ENCODE data around the gene YARS1. TPM values are rescaled to one million over a fixed set of nuclear protein-coding genes. Genes with fewer than 3 reads are reported as not detected.

Gene YARS1
- total RNA-seq (2014; rRNA removed; shearing (Covaris generic)) (125 and 135 TPM in 2 replicates), polyA plus RNA-seq (2016; fragmentation: Nextera tagmentation; extraction: Ambion mirVana) (179 and 185 TPM in 2 replicates)

GRCh38 chr1:32817159-32817814, at the start of gene YARS1, which contains the start of gene S100PBP:
Gene YARS1 (minus strand): TSS chr1:32817358. CDS start chr1:32817244, 114 bp downstream.
Gene S100PBP (plus strand): TSS chr1:32817653. CDS start chr1:32826100, 8,447 bp downstream.
- Histone ChIP-seq H3F3A (ENCODE audit: insufficient read depth) (peaks cover 20% of the 10 kb centered on the region), H3K4me3 (peak within 1 kb of the TSS; percentile 87), H3K4me2 (ENCODE audit: unreplicated experiment) (peak within 1 kb of the TSS; percentile 100), H4K20me1 (ENCODE audit: insufficient read depth) (no peaks in the 10 kb centered on the region; the same call in 1 of the 2 replicates), H2AFZ (peak within 1 kb of the TSS; percentile 86), H3K9ac (peak within 1 kb of the TSS; percentile 97), H3K27ac (peak within 1 kb of the TSS; percentile 94), H3K4me1 (ENCODE audit: insufficient read depth) (peaks cover 28% of the 10 kb centered on the region), H3K9me3 (ENCODE audit: low read depth) (no peaks in the 10 kb centered on the region), H3K36me3 (ENCODE audit: low read depth) (no peaks in the 10 kb centered on the region; the same call in 1 of the 2 replicates), H3K27me3 (replicated peaks; ENCODE audit: insufficient read depth) (no peaks in the 10 kb centered on the region), H3K79me2 (ENCODE audit: insufficient read depth) (peaks cover 94% of the 10 kb centered on the region), H3K9me2 (ENCODE audit: insufficient read depth) (no peaks in the 10 kb centered on the region)
- WGBS, 2 experiments (ENCODE audit: low coverage in 1 of 2, low lambda C conversion rate in 2 of 2, missing lambda C conversion rate in 2 of 2) = 0 to 2% methylated on average over 29 to 55 of the region's 55 CpGs
- in situ Hi-C loops (cut with MboI) = no loop called here
- TF ChIP-seq EZH2phosphoT487 (IDR thresholded peaks at IDR 0.05; ENCODE audit: insufficient read depth, low read depth) (no peak), EZH2 (IDR thresholded peaks at IDR 0.05; ENCODE audit: insufficient read depth, poor library complexity, severe bottlenecking) (no peak)
- peak; percentile 99 for DNase-seq

GRCh38 chr1:32865639-32866405, 48.7 kb upstream of the YARS1 start:
- Histone ChIP-seq H3K9ac (no peak overlapping the region), H3K4me1 (ENCODE audit: insufficient read depth) (peaks cover 6% of the 10 kb centered on the region; the same call in 1 of the 2 replicates), H3K4me3 (no peak overlapping the region), H3K9me2 (ENCODE audit: insufficient read depth) (no peaks in the 10 kb centered on the region), H3K9me3 (ENCODE audit: low read depth) (no peaks in the 10 kb centered on the region), H3F3A (ENCODE audit: insufficient read depth) (no peaks in the 10 kb centered on the region), H3K27me3 (replicated peaks; ENCODE audit: insufficient read depth) (no peaks in the 10 kb centered on the region), H3K79me2 (ENCODE audit: insufficient read depth) (no peaks in the 10 kb centered on the region), H3K36me3 (ENCODE audit: low read depth) (no peaks in the 10 kb centered on the region), H3K27ac (no peak overlapping the region), H3K4me2 (ENCODE audit: unreplicated experiment) (no peak overlapping the region), H2AFZ (no peak overlapping the region), H4K20me1 (ENCODE audit: insufficient read depth) (no peaks in the 10 kb centered on the region)
- DNase-seq = no peak
- WGBS, 2 experiments (ENCODE audit: low coverage in 1 of 2, low lambda C conversion rate in 2 of 2, missing lambda C conversion rate in 2 of 2) = 93 to 94% methylated on average over 3 of the region's 3 CpGs
- in situ Hi-C loops (cut with MboI) = no loop called here
- no peak for TF ChIP-seq EZH2 (IDR thresholded peaks at IDR 0.05; ENCODE audit: insufficient read depth, poor library complexity, severe bottlenecking)
- no peak for TF ChIP-seq EZH2phosphoT487 (IDR thresholded peaks at IDR 0.05; ENCODE audit: insufficient read depth, low read depth)

- Histone ChIP-seq H3K9me2 (ENCODE audit: insufficient read depth) (no peaks in the 10 kb centered on the region), H3K9me3 (ENCODE audit: low read depth) (no peaks in the 10 kb centered on the region), H3K9ac (no peak overlapping the region), H3K36me3 (ENCODE audit: low read depth) (no peaks in the 10 kb centered on the region; the same call in 1 of the 2 replicates), H3K4me2 (ENCODE audit: unreplicated experiment) (no peak overlapping the region), H3K27ac (no peak overlapping the region), H3K4me1 (ENCODE audit: insufficient read depth) (peaks cover 6% of the 10 kb centered on the region; the same call in 1 of the 2 replicates), H3F3A (ENCODE audit: insufficient read depth) (no peaks in the 10 kb centered on the region), H3K27me3 (replicated peaks; ENCODE audit: insufficient read depth) (no peaks in the 10 kb centered on the region), H2AFZ (no peak overlapping the region), H3K4me3 (no peak overlapping the region), H3K79me2 (ENCODE audit: insufficient read depth) (no peaks in the 10 kb centered on the region), H4K20me1 (ENCODE audit: insufficient read depth) (no peaks in the 10 kb centered on the region)
- WGBS, 2 experiments (ENCODE audit: low coverage in 1 of 2, low lambda C conversion rate in 2 of 2, missing lambda C conversion rate in 2 of 2) = 96 to 100% methylated on average over 8 of the region's 8 CpGs
- TF ChIP-seq EZH2 (IDR thresholded peaks at IDR 0.05; ENCODE audit: insufficient read depth, poor library complexity, severe bottlenecking) (no peak), EZH2phosphoT487 (IDR thresholded peaks at IDR 0.05; ENCODE audit: insufficient read depth, low read depth) (no peak)
- in situ Hi-C loops (cut with MboI) = no loop called here
- no peak for DNase-seq
Observed at GRCh38 chr1:32864375-32865019, 47.3 kb upstream of the YARS1 start.

GRCh38 chr1:32863881-32864245, 46.7 kb upstream of the YARS1 start:
- Histone ChIP-seq H3K4me1 (ENCODE audit: insufficient read depth) (peaks cover 6% of the 10 kb centered on the region; the same call in 1 of the 2 replicates), H3K9ac (no peak overlapping the region), H3F3A (ENCODE audit: insufficient read depth) (no peaks in the 10 kb centered on the region), H3K36me3 (ENCODE audit: low read depth) (no peaks in the 10 kb centered on the region; the same call in 1 of the 2 replicates), H3K4me2 (ENCODE audit: unreplicated experiment) (no peak overlapping the region), H3K4me3 (no peak overlapping the region), H2AFZ (no peak overlapping the region), H3K27me3 (replicated peaks; ENCODE audit: insufficient read depth) (no peaks in the 10 kb centered on the region), H3K79me2 (ENCODE audit: insufficient read depth) (no peaks in the 10 kb centered on the region), H3K9me2 (ENCODE audit: insufficient read depth) (no peaks in the 10 kb centered on the region), H4K20me1 (ENCODE audit: insufficient read depth) (no peaks in the 10 kb centered on the region), H3K27ac (no peak overlapping the region), H3K9me3 (ENCODE audit: low read depth) (no peaks in the 10 kb centered on the region)
- 96 to 100% methylated on average over 1 of the region's 1 CpG for WGBS, 2 experiments (ENCODE audit: low coverage in 1 of 2, low lambda C conversion rate in 2 of 2, missing lambda C conversion rate in 2 of 2)
- DNase-seq = no peak
- TF ChIP-seq EZH2 (IDR thresholded peaks at IDR 0.05; ENCODE audit: insufficient read depth, poor library complexity, severe bottlenecking) (no peak), EZH2phosphoT487 (IDR thresholded peaks at IDR 0.05; ENCODE audit: insufficient read depth, low read depth) (no peak)
- in situ Hi-C loops (cut with MboI) = no loop called here
